A673 (cell line): ENCODE measurements around the gene CPNE1. TPM values are rescaled to one million over a fixed set of nuclear protein-coding genes. Genes with fewer than 3 reads are reported as not detected.

Source experiments
- BruUV-seq: library from RNA; stranded (reverse); fragments of 400-500 nt; replicated peaks from 2 replicates; lab custom pipeline; 2021; lab: Mats Ljungman, UMichigan
- CTCF ChIA-PET: fragments of 300-600 bp; sonication (Branson Sonifier 250); formaldehyde crosslinking; loops from one replicate; lab custom pipeline; 2022; ENCODE audit warnings: antibody characterized with exemption; lab: Charles Lee
- POLR2A ChIA-PET: fragments of 300-600 bp; sonication (Branson Sonifier 250); formaldehyde crosslinking; loops from one replicate; lab custom pipeline; 2022; ENCODE audit warnings: antibody characterized with exemption; ENCODE audit not compliant: low non-redundant PET; lab: Charles Lee
- DNase-seq: peaks from one replicate; pipeline ENCODE4 v3.0.0-alpha.2; 2015; ENCODE audit warnings: low spot score
- H3K27ac ChIP-seq: fragments of 200-600 bp; sonication (generic); 2 replicates; pipeline ENCODE4 v1.5.1; 2016; ENCODE audit warnings: mixed run types, low read depth, mild to moderate bottlenecking, mixed read lengths, antibody characterized with exemption, low read length; ENCODE audit not compliant: poor library complexity, severe bottlenecking
- H3K27me3 ChIP-seq: fragments of 200-600 bp; sonication (generic); replicated peaks from 2 replicates; pipeline ENCODE4 v1.6.1; 2017; ENCODE audit warnings: mixed run types, low read depth, mild to moderate bottlenecking, mixed read lengths, antibody characterized with exemption, low read length; ENCODE audit not compliant: insufficient read depth, poor library complexity
- H3K36me3 ChIP-seq: fragments of 200-600 bp; sonication (generic); 2 replicates; pipeline ENCODE4 v1.6.1; 2016; ENCODE audit warnings: mixed run types, mild to moderate bottlenecking, mixed read lengths, antibody characterized with exemption, low read length; ENCODE audit not compliant: insufficient read depth, poor library complexity, severe bottlenecking
- H3K4me1 ChIP-seq: fragments of 200-600 bp; sonication (generic); 2 replicates; pipeline ENCODE4 v1.6.1; 2017; ENCODE audit warnings: mixed run types, mild to moderate bottlenecking, mixed read lengths, antibody characterized with exemption, low read length; ENCODE audit not compliant: insufficient read depth, poor library complexity, severe bottlenecking
- H3K4me3 ChIP-seq: fragments of 200-600 bp; sonication (generic); 2 replicates; pipeline ENCODE4 v1.5.1; 2016; ENCODE audit warnings: low read depth, mixed run types, mild to moderate bottlenecking, mixed read lengths, low read length; ENCODE audit not compliant: poor library complexity, severe bottlenecking
- H3K9me3 ChIP-seq: fragments of 200-600 bp; sonication (generic); 2 replicates; pipeline ENCODE4 v1.6.1; 2016; ENCODE audit warnings: mixed run types, low read depth, mild to moderate bottlenecking, mixed read lengths, antibody characterized with exemption, low read length; ENCODE audit not compliant: poor library complexity, severe bottlenecking
- CTCF ChIP-seq: fragments of 300-800, 200-600 bp; sonication (generic); conservative IDR thresholded peaks from 2 replicates; pipeline ENCODE4 v1.5.1; 2017; ENCODE audit warnings: low read depth, mild to moderate bottlenecking, antibody characterized with exemption, low read length, moderate library complexity, mixed read lengths
- EZH2 ChIP-seq: fragments of 200-600 bp; sonication (generic); IDR thresholded peaks from 2 replicates; pipeline ENCODE4 v1.6.1; 2017; ENCODE audit warnings: borderline replicate concordance, low read depth, mild to moderate bottlenecking, mixed read lengths, antibody characterized with exemption, low read length; ENCODE audit not compliant: poor library complexity, severe bottlenecking
- intact Hi-C: fragments of 100-400 bp; cut with micrococcal nuclease; formaldehyde crosslinking; loops from one replicate; pipeline ENCODE4 v1.10.0; 2022; ENCODE audit not compliant: unreplicated experiment
- total RNA-seq: library from RNA; stranded (reverse); gene quantifications from 2 replicates; pipeline ENCODE4 v1.2.3, GENCODE V29; 2021

The CPNE1 gene
- total RNA-seq, 1 experiment from 2014 or later = 273 TPM

GRCh38 chr20:35653430-35653734 lies 11.3 kb downstream of the CPNE1 start:
- no TSS peak for BruUV-seq
- TF ChIP-seq EZH2 (no peak), CTCF (no peak)
- ChIA-PET POLR2A (no interaction called here), CTCF (no interaction called here)
- Histone ChIP-seq H3K27me3 (no peaks in the 10 kb centered on the region), H3K4me3 (no peak overlapping the region), H3K36me3 (peaks cover 70% of the 10 kb centered on the region), H3K9me3 (no peaks in the 10 kb centered on the region), H3K4me1 (peaks cover 10% of the 10 kb centered on the region), H3K27ac (no peak overlapping the region)
- no peak for DNase-seq
- intact Hi-C loops = no loop called here

GRCh38 chr20:35652641-35653429 lies 11.9 kb downstream of the CPNE1 start:
- Histone ChIP-seq H3K9me3 (no peaks in the 10 kb centered on the region), H3K27me3 (no peaks in the 10 kb centered on the region), H3K4me3 (no peak overlapping the region), H3K4me1 (peaks cover 10% of the 10 kb centered on the region), H3K27ac (no peak overlapping the region), H3K36me3 (peaks cover 74% of the 10 kb centered on the region)
- BruUV-seq = no TSS peak
- no peak for DNase-seq
- POLR2A ChIA-PET = no interaction called here
- intact Hi-C loops = no loop called here
- CTCF ChIA-PET = no interaction called here
- no peak for TF ChIP-seq EZH2

GRCh38 chr20:35651958-35652357 lies 12.7 kb downstream of the CPNE1 start:
- peaks cover 1% of the 10 kb centered on the region for H3K4me1 ChIP-seq
- ChIA-PET POLR2A (no interaction called here), CTCF (no interaction called here)

More at GRCh38 chr20:35651958-35652357, 12.7 kb downstream of the CPNE1 start:
- Histone ChIP-seq H3K4me3 (no peak overlapping the region), H3K27ac (no peak overlapping the region), H3K27me3 (no peaks in the 10 kb centered on the region), H3K9me3 (no peaks in the 10 kb centered on the region), H3K36me3 (peaks cover 74% of the 10 kb centered on the region)
- no peak for DNase-seq
- TF ChIP-seq CTCF (no peak), EZH2 (no peak)
- intact Hi-C loops = no loop called here
- no TSS peak for BruUV-seq
